Body of pancreas (tissue), 4 donors: ENCODE results near the gene STRA6.

Source experiments
- CTCF ChIP-seq, 7 experiments: fragments of 450-650 bp in 4 of 7; fragments of 200-600 bp in 3 of 7; sonication (generic) in 3 of 7; IDR thresholded peaks; one replicate each; pipeline ENCODE4 v1.5.1; 2016 to 2019; ENCODE audit warnings: antibody characterized with exemption in 7 of 7
- POLR2A ChIP-seq, 3 donors: fragments of 450-650 bp; IDR thresholded peaks; one replicate each; pipeline ENCODE4 v1.6.1; 2016; ENCODE audit warnings: antibody characterized with exemption in 3 of 3, mild to moderate bottlenecking in 2 of 3

GRCh38 chr15:74220475-74221248 lies 18.1 kb upstream of the STRA6 start:
- no peak for TF ChIP-seq POLR2A (IDR thresholded peaks at IDR 0.05)
- TF ChIP-seq CTCF (IDR thresholded peaks at IDR 0.05) = no peak
